ENCODE data around the gene ZPLD1. TPM values are rescaled to one million over a fixed set of nuclear protein-coding genes. Genes with fewer than 3 reads are reported as not detected.

The ZPLD1 gene
- total RNA-seq, 2 experiments from 2014 or later = not detected

DNA sequence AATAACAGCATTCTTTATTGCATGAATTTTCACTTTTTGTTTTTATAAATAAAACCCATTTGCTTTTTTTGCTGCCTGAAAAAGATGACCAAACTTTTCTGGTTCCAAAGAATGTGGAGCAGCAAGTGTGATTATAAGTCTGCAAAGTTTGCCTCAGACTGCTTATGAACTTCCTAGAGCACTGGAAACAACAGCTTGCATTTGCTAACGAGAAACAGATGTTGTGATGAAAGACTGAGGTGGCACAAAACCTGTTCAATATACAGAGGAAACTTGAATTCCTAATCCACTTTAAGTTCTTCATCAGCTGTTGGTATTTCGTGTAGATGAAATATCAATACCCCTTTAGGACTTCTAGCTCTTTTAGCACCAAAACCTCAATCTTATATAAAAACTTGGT, 9.3 kb downstream of the ZPLD1 start:
- Mint-ChIP-seq H3K27me3 (no peaks in the 10 kb centered on the region), H3K36me3 (ENCODE audit: low read depth) (no peaks in the 10 kb centered on the region), H3K4me1 (no peaks in the 10 kb centered on the region), H3K4me3 (no peak overlapping the region), H3K27ac (no peak overlapping the region), H3K9me3 (no peaks in the 10 kb centered on the region)
- ChIA-PET POLR2A (no interaction called here), CTCF (no interaction called here)
- DNase-seq = no peak

DNA sequence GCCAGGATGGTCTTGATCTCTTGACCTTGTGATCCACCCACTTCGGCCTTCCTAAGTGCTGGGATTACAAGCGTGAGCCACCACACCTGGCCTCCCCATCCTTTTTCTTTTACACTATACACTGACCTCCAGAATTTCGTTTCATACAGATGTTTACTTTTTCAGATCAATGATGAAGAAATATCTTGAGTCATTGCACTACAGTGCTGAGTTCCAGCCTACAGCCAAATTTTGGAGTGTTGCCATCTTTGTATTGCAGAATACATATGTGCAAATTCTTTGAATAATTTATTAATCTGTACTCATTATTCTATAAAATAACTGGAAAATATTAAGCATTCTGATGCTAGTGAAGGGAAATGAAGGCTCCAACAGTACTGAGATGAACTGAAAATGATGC, 12.5 kb downstream of the ZPLD1 start:
- CTCF ChIA-PET = no interaction called here
- no peak for DNase-seq

DNA sequence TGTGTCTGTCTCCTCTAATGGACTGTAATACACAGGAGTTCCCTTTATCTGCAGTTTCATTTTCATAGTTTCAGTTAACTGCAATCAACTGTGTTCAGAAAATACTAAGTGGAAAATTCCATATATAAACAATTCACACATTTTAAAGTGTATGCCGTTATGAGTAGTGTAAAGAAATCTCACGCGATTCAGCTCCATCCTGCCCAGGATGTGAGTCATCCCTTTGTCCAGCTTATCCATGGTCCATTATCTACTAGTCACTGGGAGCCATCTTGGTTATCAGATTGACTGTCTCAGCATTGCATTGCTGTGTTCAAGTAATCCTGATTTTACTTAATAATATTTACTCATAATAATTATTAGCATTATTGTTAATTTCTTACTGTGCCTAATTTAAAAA, 14.5 kb downstream of the ZPLD1 start:
- ChIA-PET POLR2A (no interaction called here), CTCF (no interaction called here)
- H3K4me1 Mint-ChIP-seq = no peaks in the 10 kb centered on the region
- DNase-seq = no peak
- no peak overlapping the region for H3K27ac Mint-ChIP-seq
- H3K9me3 Mint-ChIP-seq = no peaks in the 10 kb centered on the region
- no peaks in the 10 kb centered on the region for H3K36me3 Mint-ChIP-seq (ENCODE audit: low read depth)
- H3K27me3 Mint-ChIP-seq = no peaks in the 10 kb centered on the region
- no peak overlapping the region for H3K4me3 Mint-ChIP-seq

More for the DNA sequence above, 12.5 kb downstream of the ZPLD1 start:
- Mint-ChIP-seq H3K4me1 (no peaks in the 10 kb centered on the region), H3K27me3 (no peaks in the 10 kb centered on the region), H3K9me3 (no peaks in the 10 kb centered on the region), H3K4me3 (no peak overlapping the region), H3K36me3 (ENCODE audit: low read depth) (no peaks in the 10 kb centered on the region), H3K27ac (no peak overlapping the region)
- POLR2A ChIA-PET = no interaction called here

DNA sequence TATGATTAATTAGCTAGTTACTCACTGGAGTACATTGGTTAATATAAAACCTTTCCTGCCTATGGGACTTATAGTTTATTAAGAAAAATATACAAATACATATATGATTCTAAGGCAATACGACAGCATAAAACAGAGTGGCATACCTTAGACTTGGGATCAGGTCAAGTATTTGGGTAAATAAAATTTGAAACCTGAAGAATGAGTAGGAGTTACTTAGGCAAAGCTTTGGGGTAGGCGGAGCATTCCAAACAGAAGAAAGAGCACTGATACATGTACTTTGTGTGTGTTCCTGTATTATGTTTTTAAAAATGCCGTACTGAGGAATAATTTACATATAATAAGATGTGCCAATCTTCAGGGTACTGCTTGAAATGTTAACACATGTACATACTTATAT, 15.1 kb downstream of the ZPLD1 start:
- DNase-seq = no peak

DNA sequence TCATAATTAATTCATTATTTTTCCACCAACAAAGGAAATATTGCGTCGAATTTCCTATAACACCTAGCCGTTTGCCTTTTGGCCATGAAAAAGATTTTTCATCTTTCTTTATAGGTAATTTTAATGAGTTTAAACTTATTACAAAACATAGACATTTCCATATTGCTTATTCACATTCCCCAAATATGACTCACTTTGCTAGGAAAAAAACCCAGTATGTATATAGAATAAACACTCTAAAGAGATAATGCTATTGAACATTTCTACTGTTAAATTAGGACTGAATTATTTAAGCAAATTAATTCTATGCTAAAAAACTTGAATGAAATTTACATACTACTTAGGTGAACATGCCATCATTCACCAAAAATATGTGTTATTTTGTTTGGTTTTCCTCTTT, 16.2 kb downstream of the ZPLD1 start:
- Mint-ChIP-seq H3K36me3 (ENCODE audit: low read depth) (no peaks in the 10 kb centered on the region), H3K27ac (no peak overlapping the region), H3K9me3 (no peaks in the 10 kb centered on the region), H3K4me1 (no peaks in the 10 kb centered on the region), H3K4me3 (no peak overlapping the region), H3K27me3 (peaks cover 2% of the 10 kb centered on the region)
- ChIA-PET POLR2A (no interaction called here), CTCF (no interaction called here)
- DNase-seq = no peak

More for the DNA sequence above, 15.1 kb downstream of the ZPLD1 start:
- Mint-ChIP-seq H3K4me1 (no peaks in the 10 kb centered on the region), H3K9me3 (no peaks in the 10 kb centered on the region), H3K4me3 (no peak overlapping the region), H3K36me3 (ENCODE audit: low read depth) (no peaks in the 10 kb centered on the region), H3K27ac (no peak overlapping the region), H3K27me3 (no peaks in the 10 kb centered on the region)
- ChIA-PET CTCF (no interaction called here), POLR2A (no interaction called here)

DNA sequence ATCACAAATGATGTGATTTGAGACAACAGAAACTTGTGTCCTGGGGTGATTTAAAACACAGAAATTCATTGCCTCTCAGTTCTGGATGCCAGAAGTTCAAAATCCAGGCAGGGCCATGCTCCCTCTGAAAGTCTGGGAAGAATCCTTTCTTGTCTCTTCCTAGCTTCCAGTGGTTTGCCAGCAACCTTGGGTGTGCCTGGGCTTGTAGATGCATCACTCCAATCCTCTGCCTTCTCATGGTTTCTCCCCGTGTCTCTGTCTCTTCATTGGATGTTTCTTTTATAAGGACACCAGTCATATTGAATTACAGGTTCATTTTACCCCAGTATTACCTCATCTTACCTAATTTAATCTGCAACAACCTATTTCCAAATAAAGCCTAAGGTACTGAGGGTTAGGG, 16.7 kb downstream of the ZPLD1 start:
- Mint-ChIP-seq H3K36me3 (ENCODE audit: low read depth) (no peaks in the 10 kb centered on the region), H3K9me3 (no peaks in the 10 kb centered on the region), H3K4me3 (no peak overlapping the region), H3K27me3 (peaks cover 2% of the 10 kb centered on the region), H3K4me1 (no peaks in the 10 kb centered on the region), H3K27ac (no peak overlapping the region)
- no peak for DNase-seq
- ChIA-PET CTCF (no interaction called here), POLR2A (no interaction called here)

DNA sequence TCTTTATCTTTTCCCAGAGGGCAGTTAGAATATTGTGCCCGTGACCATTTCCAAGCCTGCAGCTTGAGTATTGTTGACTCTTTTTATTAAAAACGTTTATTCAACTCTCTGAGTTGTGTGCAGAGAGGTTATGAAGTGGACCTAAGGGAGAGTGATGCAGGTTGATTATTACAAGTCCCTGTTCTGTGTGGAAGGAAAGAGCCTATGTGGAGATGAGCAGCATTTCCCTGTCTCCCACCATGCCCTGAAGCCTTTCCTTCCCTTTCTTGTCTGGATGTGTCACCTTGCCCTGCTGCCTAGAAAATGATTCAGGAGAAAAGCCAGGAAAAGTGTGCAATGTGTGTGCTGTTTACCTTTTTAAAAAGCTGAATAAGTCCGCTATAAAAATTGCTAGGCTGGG, 19.4 kb downstream of the ZPLD1 start:
- H3K4me1 Mint-ChIP-seq = no peaks in the 10 kb centered on the region
- POLR2A ChIA-PET = no interaction called here

DNA sequence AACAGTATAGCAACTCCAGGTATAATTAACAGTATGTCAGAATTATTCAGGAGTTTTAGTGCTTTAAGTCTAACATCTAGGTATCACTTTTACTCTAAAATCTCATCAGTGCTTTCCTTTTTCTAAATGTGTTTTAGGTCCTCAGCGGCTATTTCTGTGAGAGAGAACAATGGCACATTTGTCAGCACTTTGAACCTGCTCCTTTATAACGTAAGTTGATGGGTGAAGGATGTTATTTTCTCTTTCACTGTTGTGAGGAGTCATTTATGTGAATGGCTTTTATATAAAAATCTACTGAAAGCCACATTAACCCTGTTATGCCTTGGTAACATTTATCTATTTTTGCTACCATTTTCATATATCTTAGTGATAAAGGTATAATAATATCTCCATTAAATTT, 22.8 kb downstream of the ZPLD1 start:
- H3K4me1 Mint-ChIP-seq = no peaks in the 10 kb centered on the region
- H3K27me3 Mint-ChIP-seq = peaks cover 5% of the 10 kb centered on the region
- DNase-seq = no peak
- ChIA-PET POLR2A (no interaction called here), CTCF (no interaction called here)
- H3K27ac Mint-ChIP-seq = no peak overlapping the region
- no peaks in the 10 kb centered on the region for H3K9me3 Mint-ChIP-seq
- H3K4me3 Mint-ChIP-seq = no peak overlapping the region
- no peaks in the 10 kb centered on the region for H3K36me3 Mint-ChIP-seq (ENCODE audit: low read depth)

More for the DNA sequence above, 19.4 kb downstream of the ZPLD1 start:
- H3K27ac Mint-ChIP-seq = no peak overlapping the region
- H3K27me3 Mint-ChIP-seq = peaks cover 2% of the 10 kb centered on the region
- no peaks in the 10 kb centered on the region for H3K9me3 Mint-ChIP-seq
- H3K4me3 Mint-ChIP-seq = no peak overlapping the region
- DNase-seq = no peak
- CTCF ChIA-PET = no interaction called here
- no peaks in the 10 kb centered on the region for H3K36me3 Mint-ChIP-seq (ENCODE audit: low read depth)

DNA sequence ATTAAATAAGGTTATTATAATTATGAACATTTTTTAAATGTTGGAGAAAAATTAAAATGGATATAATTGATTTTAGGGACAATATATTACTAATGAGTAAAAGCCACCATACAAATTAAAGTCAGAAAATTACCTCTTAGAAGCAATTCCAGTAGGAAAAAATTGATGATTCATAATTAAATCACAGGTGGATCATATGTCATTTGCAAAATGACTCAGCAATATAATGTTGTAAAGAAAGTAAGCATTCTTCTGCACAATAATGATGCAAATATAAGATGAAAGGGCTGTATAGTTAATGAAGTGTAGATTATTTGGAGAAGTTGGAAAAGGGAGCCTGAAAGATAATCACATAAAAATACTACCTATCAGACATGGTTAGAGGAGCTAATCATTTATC, 25.8 kb downstream of the ZPLD1 start:
- POLR2A ChIA-PET = no interaction called here
- peaks cover 3% of the 10 kb centered on the region for H3K27me3 Mint-ChIP-seq
- no peak overlapping the region for H3K4me3 Mint-ChIP-seq
- no peaks in the 10 kb centered on the region for H3K36me3 Mint-ChIP-seq (ENCODE audit: low read depth)
- no peaks in the 10 kb centered on the region for H3K4me1 Mint-ChIP-seq
- H3K9me3 Mint-ChIP-seq = no peaks in the 10 kb centered on the region
- H3K27ac Mint-ChIP-seq = no peak overlapping the region
- CTCF ChIA-PET = interaction anchor here (0.7 kb wide), 1 partner anchor 231 kb away, joined by 3 read pairs; no protein-coding TSS in a partner anchor
- DNase-seq = no peak

DNA sequence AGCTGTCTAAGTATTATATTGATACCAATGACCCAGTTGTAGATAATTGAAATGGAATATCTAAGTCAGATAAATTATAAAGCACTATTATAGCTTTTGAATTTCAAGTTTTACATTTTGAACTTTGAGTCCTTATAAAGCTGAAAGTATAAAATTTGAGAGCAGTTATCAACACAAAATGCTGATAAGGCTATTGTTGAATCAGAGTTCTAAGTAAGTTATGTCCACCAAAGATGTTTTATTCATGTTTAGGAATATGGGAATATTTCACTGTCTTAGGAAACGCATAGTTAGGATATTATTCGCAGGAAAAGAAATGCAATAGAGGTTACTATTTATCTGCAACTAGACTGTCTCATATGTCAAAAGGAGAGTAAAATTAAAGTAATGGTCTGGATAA, 29.4 kb downstream of the ZPLD1 start:
- H3K36me3 Mint-ChIP-seq (ENCODE audit: low read depth) = no peaks in the 10 kb centered on the region
- CTCF ChIA-PET = no interaction called here

DNA sequence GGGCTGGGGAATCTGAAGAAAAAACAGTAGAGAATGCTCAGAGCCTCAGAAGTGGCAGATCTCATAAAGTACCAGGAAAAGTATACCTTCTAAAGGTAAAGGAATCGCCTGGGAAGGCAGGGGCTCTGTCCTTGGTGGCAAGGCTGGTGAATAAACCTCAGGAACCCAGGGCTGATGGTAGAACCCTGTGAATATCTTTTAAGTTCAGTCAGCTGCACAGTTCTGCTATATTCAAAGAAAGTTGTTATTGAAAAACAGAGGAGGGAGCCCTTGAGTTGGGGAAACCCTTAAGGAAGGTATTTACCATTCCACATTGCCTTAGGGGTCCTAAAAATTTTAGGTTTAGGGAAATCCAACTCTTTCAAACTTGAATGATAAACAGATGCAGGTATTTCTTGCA, 31.2 kb downstream of the ZPLD1 start:
- H3K27me3 Mint-ChIP-seq = peaks cover 11% of the 10 kb centered on the region
- H3K9me3 Mint-ChIP-seq = no peaks in the 10 kb centered on the region
- ChIA-PET POLR2A (no interaction called here), CTCF (no interaction called here)
- H3K36me3 Mint-ChIP-seq (ENCODE audit: low read depth) = no peaks in the 10 kb centered on the region
- DNase-seq = no peak
- no peak overlapping the region for H3K27ac Mint-ChIP-seq
- H3K4me1 Mint-ChIP-seq = no peaks in the 10 kb centered on the region
- H3K4me3 Mint-ChIP-seq = no peak overlapping the region

More for the DNA sequence above, 29.4 kb downstream of the ZPLD1 start:
- Mint-ChIP-seq H3K9me3 (no peaks in the 10 kb centered on the region), H3K27ac (no peak overlapping the region), H3K4me3 (no peak overlapping the region), H3K27me3 (peaks cover 13% of the 10 kb centered on the region), H3K4me1 (no peaks in the 10 kb centered on the region)
- DNase-seq = no peak
- POLR2A ChIA-PET = no interaction called here

DNA sequence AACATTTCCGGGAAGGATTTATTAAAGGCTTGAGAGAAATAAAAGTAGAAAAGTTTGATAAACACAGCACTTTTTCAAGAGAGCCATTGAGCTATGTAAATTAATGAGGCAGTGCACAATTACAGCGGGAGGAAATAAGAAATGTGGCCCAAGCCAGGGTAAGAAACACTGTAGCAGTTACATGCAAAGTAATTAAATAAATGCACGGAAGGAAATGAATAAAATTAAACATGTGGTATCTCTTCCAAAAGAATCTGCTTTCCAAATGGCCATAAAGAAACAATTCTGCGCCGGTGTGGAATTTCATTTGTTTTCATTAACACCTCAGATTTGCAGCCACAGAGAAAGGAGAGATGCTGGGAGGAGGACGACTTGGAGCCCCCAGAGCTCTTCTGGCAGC, 35.3 kb downstream of the ZPLD1 start:
- no peak for DNase-seq
- no peak overlapping the region for H3K27ac Mint-ChIP-seq
- no peaks in the 10 kb centered on the region for H3K4me1 Mint-ChIP-seq
- no peak overlapping the region for H3K4me3 Mint-ChIP-seq
- ChIA-PET CTCF (interaction anchor here (1.3 to 1.4 kb wide), 2 partner anchors 66 to 241 kb away, joined by 3 to 4 read pairs; no protein-coding TSS in a partner anchor), POLR2A (no interaction called here)
- H3K36me3 Mint-ChIP-seq (ENCODE audit: low read depth) = no peaks in the 10 kb centered on the region
- no peaks in the 10 kb centered on the region for H3K9me3 Mint-ChIP-seq
- H3K27me3 Mint-ChIP-seq = peaks cover 11% of the 10 kb centered on the region

DNA sequence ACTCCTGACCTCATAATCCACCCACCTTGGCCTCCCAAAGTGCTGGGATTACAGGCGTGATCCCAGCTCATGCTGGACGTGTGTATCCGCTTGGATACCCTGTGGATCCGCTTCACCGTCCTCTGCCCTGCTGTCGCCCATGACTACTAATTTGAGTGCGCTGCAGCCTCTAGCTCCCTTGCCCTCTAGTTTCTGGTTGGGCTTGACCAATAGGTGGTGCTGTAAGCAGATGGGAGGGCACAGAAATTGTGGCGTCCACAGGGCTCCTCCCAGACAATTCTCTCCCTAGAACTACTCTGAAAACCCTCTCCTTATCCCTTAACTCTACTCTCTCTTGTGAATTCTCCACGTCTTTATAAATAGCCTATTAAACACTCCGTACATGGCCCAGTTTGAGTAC, 36.2 kb downstream of the ZPLD1 start:
- no peak for DNase-seq
- CTCF ChIA-PET = no interaction called here

DNA sequence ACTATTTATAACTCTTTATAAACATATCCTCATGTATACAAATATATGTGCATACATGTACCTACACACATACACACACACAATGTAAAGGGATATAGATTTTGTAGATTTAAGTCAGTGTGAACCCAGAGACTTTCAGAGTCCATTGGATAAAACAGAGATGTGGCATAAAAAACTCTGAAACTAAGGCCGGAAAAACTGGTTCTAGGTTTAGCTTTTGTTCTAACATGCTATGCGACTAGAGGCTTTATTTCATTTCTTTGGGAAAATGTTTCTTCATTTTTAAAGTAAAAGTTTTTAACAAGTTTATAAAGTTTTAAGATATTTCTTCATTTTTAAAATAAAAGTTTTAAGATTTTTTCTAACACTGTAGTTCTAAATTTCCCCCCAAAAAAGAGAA, 36.7 kb downstream of the ZPLD1 start:
- POLR2A ChIA-PET = no interaction called here
- Mint-ChIP-seq H3K27ac (no peak overlapping the region), H3K36me3 (ENCODE audit: low read depth) (no peaks in the 10 kb centered on the region), H3K9me3 (no peaks in the 10 kb centered on the region), H3K4me3 (no peak overlapping the region), H3K4me1 (no peaks in the 10 kb centered on the region), H3K27me3 (peaks cover 4% of the 10 kb centered on the region)
- CTCF ChIA-PET = no interaction called here
- no peak for DNase-seq

More for the DNA sequence above, 36.2 kb downstream of the ZPLD1 start:
- Mint-ChIP-seq H3K4me3 (no peak overlapping the region), H3K36me3 (ENCODE audit: low read depth) (no peaks in the 10 kb centered on the region), H3K9me3 (no peaks in the 10 kb centered on the region), H3K27me3 (peaks cover 7% of the 10 kb centered on the region), H3K4me1 (no peaks in the 10 kb centered on the region), H3K27ac (no peak overlapping the region)
- POLR2A ChIA-PET = no interaction called here

DNA sequence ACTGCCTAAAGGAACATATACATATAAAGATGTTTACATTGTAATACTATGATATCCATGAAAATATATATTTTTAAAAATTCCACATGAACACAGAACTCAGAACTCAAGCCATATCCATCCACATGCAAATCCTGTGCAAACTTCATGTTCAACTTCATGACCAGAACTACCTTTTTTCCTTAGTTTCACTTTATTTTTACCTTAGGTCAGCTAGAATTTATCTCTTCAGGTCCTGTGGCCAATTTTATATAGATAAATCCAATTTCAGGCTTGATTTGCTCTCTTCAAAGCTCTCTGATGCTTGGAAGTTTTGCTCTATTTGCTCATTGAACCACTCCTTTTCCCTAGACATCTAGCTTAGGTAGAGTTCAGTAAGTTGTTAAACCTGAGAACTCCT, 38.8 kb downstream of the ZPLD1 start:
- Mint-ChIP-seq H3K4me1 (no peaks in the 10 kb centered on the region), H3K9me3 (no peaks in the 10 kb centered on the region), H3K4me3 (no peak overlapping the region), H3K27me3 (peaks cover 3% of the 10 kb centered on the region), H3K36me3 (ENCODE audit: low read depth) (no peaks in the 10 kb centered on the region), H3K27ac (no peak overlapping the region)
- ChIA-PET POLR2A (no interaction called here), CTCF (no interaction called here)
- no peak for DNase-seq
